Measurements from ENCODE around the gene DDX59.

GRCh38 chr1:200708769-200709168, 39.1 kb upstream of the DDX59 start:
- TF ChIP-seq EZH2 (IDR thresholded peaks at IDR 0.05), result no peak
- TF ChIP-seq MAX (IDR thresholded peaks at IDR 0.05), result no peak
- TF ChIP-seq POLR2A (IDR thresholded peaks at IDR 0.05; ENCODE audit: borderline replicate concordance, extremely low read depth, insufficient read depth, insufficient read length), result no peak
- TF ChIP-seq CTCF (IDR thresholded peaks at IDR 0.05 in 2 of 3, conservative IDR thresholded peaks at IDR 0.05 in 1 of 3; ENCODE audit: borderline replicate concordance in 1 of 3, insufficient read depth in 1 of 3, low read depth in 2 of 3, low read length in 2 of 3), result no peak
- no peak for TF ChIP-seq EZH2phosphoT487 (IDR thresholded peaks at IDR 0.05; ENCODE audit: borderline replicate concordance)
- no peak for TF ChIP-seq SRF (IDR thresholded peaks at IDR 0.05; ENCODE audit: low read depth)
- TF ChIP-seq ZBTB33 (IDR thresholded peaks at IDR 0.05; ENCODE audit: extremely low read depth, insufficient replicate concordance, low read length), result no peak
- no peak for TF ChIP-seq REST (IDR thresholded peaks at IDR 0.05; ENCODE audit: low read depth)
